K562 (cell line): ENCODE results near the gene PRDM11. TPM values are rescaled to one million over a fixed set of nuclear protein-coding genes. Genes with fewer than 3 reads are reported as not detected.

Source experiments
- ARID2 ChIP-seq: fragments of 450-650 bp; IDR thresholded peaks from 2 replicates; pipeline ENCODE4 v1.6.1; 2017; ENCODE audit warnings: antibody characterized with exemption, mild to moderate bottlenecking
- C11orf30 ChIP-seq: fragments of 450-650 bp; IDR thresholded peaks from 2 replicates; pipeline ENCODE4 v1.6.1; 2016; ENCODE audit warnings: low read depth, mild to moderate bottlenecking
- CC2D1A ChIP-seq: fragments of 450-650 bp; IDR thresholded peaks from 2 replicates; pipeline ENCODE4 v1.6.1; 2017; ENCODE audit warnings: mild to moderate bottlenecking
- KLF1 ChIP-seq: fragments of 450-650 bp; IDR thresholded peaks from 2 replicates; pipeline ENCODE4 v1.6.1; 2016; ENCODE audit warnings: missing genetic modification characterization, missing compliant biosample characterization
- POLR2A ChIP-seq: fragments of 450-650 bp; conservative IDR thresholded peaks from 2 replicates; pipeline ENCODE4 v1.6.1; 2016
- PTTG1 ChIP-seq: fragments of 450-650 bp; IDR thresholded peaks from 2 replicates; pipeline ENCODE4 v1.6.1; 2016; ENCODE audit warnings: low read depth, mild to moderate bottlenecking, missing genetic modification characterization, missing compliant biosample characterization
- RBM25 ChIP-seq: fragments of 200-400 bp; formaldehyde crosslinking; IDR thresholded peaks from 2 replicates; pipeline ENCODE4 v1.6.1; 2018; ENCODE audit warnings: low read length, low read depth, moderate library complexity; ENCODE audit not compliant: severe bottlenecking
- RNF2 ChIP-seq: sonication (generic); IDR thresholded peaks from 2 replicates; pipeline ENCODE4 v1.6.1; 2016
- SMC3 ChIP-seq: conservative IDR thresholded peaks from 2 replicates; pipeline ENCODE4 v1.6.1; 2011; ENCODE audit warnings: low read depth, low read length, improper control_type of control experiment; ENCODE audit not compliant: insufficient read depth
- STAG1 ChIP-seq: sonication (generic); formaldehyde crosslinking; IDR thresholded peaks from 2 replicates; pipeline ENCODE4 v1.5.0; 2020; ENCODE audit warnings: missing genetic modification reagents, borderline replicate concordance
- ZNF121 ChIP-seq: sonication (generic); formaldehyde crosslinking; conservative IDR thresholded peaks from 2 replicates; pipeline ENCODE4 v1.8.0; 2022; ENCODE audit warnings: missing genetic modification reagents
- polyA plus RNA-seq, 8 experiments: library from polyadenylated mRNA; depleted of rRNA in 4 of 8; stranded (reverse) in 5 of 8; unstranded in 3 of 8; fragments of >200 nt; fragmentation: Nextera tagmentation in 2 of 8; fragmentation: Illumina TruSeq in 1 of 8; extraction: Ambion mirVana in 2 of 8; extraction: Trizol in 1 of 8; gene quantifications; 2 replicates each; pipeline versions ENCODE4 v1.2.1 to v1.2.3, GENCODE V29; 2011 to 2014; ENCODE audit warnings: inconsistent platforms in 1 of 8, missing spikeins in 1 of 8
- total RNA-seq, 7 experiments: library from RNA; depleted of rRNA in 6 of 7; stranded (reverse); fragments of >200 nt in 6 of 7; fragmentation: Illumina TruSeq in 2 of 7; extraction: Trizol in 2 of 7; gene quantifications; 2 replicates each; pipeline versions ENCODE4 v1.2.1 to v1.2.3, GENCODE V29; 2011 to 2021; ENCODE audit warnings: low replicate concordance in 1 of 7
- TF ChIP-seq, protein P1 (sequence below): fragments of 450-650 bp; IDR thresholded peaks from 2 replicates; pipeline ENCODE4 v1.6.1; 2016; ENCODE audit warnings: borderline replicate concordance
- TF ChIP-seq, protein P2 (sequence below): fragments of 250-450 bp; sonication (Bioruptor Pico); IDR thresholded peaks from 2 replicates; pipeline ENCODE4 v1.4.0; 2020; ENCODE audit warnings: mild to moderate bottlenecking
- TF ChIP-seq, protein P3 (sequence below), 2 experiments: fragments of 450-650 bp; formaldehyde crosslinking in 1 of 2; IDR thresholded peaks; 2 replicates each; pipeline versions ENCODE4 v1.4.0 to v1.6.1; 2014 to 2020; ENCODE audit warnings: mild to moderate bottlenecking in 2 of 2, borderline replicate concordance in 1 of 2, low read depth in 1 of 2
- TF ChIP-seq, protein P4 (sequence below), 2 experiments: fragments of 450-650 bp in 1 of 2; sonication (generic) in 1 of 2; formaldehyde crosslinking in 1 of 2; IDR thresholded peaks in 1 of 2; conservative IDR thresholded peaks in 1 of 2; 2 replicates each; pipeline versions ENCODE4 v1.6.1 to v1.8.1; 2016 to 2023; ENCODE audit warnings: mild to moderate bottlenecking in 2 of 2, moderate library complexity in 2 of 2, inconsistent platforms in 1 of 2, missing genetic modification reagents in 1 of 2

Gene PRDM11
- total and polyA plus RNA-seq, 9 of the 15 experiments (the other 6 are each of a cell fraction or from before 2014, with no cell fraction given), result 0.01 to 1.1 (median 0.29) TPM

DNA sequence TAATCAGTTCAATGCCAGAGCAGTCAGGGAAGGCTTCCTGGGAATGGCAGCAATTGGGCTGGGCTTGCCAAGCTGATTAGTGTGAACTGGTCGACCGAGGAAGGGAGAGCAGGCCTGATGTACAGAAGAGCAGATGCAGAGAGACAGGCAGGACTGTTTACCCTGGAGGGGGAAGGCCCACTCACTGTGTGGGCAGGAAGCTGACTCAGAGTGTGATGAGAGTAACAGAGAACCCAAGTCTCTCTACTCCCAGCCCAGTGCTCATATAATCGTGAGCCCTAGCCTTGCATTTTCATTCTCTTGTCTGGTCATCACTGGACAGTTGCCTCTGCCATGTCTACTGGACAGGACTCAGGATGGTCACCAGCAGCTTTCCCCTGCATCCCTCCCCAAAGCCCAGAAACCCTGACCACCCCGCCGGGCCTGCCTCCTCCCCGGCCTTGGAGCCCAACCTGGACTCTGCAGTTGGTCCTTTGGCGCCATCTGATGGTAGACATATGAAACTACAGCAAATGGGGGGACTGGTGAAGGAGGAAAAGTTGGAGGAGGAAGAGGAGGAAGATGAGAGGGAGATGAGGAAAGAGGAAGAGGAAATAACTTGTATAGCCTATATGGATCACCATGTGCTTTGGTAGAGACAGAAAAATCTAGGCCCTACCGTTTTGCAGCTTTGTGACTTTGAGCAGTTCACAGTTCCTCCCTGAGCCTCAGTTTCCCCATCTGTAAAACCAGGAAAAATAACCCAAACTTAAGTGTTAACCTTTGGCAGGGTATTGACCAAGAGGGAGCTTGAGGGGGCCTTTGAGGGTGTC is 43.4 kb upstream of the PRDM11 start (continued):
- TF ChIP-seq, protein P1, sequence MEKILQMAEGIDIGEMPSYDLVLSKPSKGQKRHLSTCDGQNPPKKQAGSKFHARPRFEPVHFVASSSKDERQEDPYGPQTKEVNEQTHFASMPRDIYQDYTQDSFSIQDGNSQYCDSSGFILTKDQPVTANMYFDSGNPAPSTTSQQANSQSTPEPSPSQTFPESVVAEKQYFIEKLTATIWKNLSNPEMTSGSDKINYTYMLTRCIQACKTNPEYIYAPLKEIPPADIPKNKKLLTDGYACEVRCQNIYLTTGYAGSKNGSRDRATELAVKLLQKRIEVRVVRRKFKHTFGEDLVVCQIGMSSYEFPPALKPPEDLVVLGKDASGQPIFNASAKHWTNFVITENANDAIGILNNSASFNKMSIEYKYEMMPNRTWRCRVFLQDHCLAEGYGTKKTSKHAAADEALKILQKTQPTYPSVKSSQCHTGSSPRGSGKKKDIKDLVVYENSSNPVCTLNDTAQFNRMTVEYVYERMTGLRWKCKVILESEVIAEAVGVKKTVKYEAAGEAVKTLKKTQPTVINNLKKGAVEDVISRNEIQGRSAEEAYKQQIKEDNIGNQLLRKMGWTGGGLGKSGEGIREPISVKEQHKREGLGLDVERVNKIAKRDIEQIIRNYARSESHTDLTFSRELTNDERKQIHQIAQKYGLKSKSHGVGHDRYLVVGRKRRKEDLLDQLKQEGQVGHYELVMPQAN, result no peak
- no peak for TF ChIP-seq RNF2
- TF ChIP-seq ZNF121 (CRISPR knock-in tag), result no peak
- TF ChIP-seq CC2D1A, result peak; percentile 65
- TF ChIP-seq STAG1 (CRISPR knock-in tag), result peak; percentile 77; the same call in 1 of the 2 replicates
- no peak for TF ChIP-seq RBM25
- TF ChIP-seq, protein P2, sequence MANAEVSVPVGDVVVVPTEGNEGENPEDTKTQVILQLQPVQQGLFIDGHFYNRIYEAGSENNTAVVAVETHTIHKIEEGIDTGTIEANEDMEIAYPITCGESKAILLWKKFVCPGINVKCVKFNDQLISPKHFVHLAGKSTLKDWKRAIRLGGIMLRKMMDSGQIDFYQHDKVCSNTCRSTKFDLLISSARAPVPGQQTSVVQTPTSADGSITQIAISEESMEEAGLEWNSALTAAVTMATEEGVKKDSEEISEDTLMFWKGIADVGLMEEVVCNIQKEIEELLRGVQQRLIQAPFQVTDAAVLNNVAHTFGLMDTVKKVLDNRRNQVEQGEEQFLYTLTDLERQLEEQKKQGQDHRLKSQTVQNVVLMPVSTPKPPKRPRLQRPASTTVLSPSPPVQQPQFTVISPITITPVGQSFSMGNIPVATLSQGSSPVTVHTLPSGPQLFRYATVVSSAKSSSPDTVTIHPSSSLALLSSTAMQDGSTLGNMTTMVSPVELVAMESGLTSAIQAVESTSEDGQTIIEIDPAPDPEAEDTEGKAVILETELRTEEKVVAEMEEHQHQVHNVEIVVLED, result no peak
- TF ChIP-seq, protein P3, sequence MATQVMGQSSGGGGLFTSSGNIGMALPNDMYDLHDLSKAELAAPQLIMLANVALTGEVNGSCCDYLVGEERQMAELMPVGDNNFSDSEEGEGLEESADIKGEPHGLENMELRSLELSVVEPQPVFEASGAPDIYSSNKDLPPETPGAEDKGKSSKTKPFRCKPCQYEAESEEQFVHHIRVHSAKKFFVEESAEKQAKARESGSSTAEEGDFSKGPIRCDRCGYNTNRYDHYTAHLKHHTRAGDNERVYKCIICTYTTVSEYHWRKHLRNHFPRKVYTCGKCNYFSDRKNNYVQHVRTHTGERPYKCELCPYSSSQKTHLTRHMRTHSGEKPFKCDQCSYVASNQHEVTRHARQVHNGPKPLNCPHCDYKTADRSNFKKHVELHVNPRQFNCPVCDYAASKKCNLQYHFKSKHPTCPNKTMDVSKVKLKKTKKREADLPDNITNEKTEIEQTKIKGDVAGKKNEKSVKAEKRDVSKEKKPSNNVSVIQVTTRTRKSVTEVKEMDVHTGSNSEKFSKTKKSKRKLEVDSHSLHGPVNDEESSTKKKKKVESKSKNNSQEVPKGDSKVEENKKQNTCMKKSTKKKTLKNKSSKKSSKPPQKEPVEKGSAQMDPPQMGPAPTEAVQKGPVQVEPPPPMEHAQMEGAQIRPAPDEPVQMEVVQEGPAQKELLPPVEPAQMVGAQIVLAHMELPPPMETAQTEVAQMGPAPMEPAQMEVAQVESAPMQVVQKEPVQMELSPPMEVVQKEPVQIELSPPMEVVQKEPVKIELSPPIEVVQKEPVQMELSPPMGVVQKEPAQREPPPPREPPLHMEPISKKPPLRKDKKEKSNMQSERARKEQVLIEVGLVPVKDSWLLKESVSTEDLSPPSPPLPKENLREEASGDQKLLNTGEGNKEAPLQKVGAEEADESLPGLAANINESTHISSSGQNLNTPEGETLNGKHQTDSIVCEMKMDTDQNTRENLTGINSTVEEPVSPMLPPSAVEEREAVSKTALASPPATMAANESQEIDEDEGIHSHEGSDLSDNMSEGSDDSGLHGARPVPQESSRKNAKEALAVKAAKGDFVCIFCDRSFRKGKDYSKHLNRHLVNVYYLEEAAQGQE (IDR thresholded peaks at IDR 0.05; ENCODE audit: borderline replicate concordance), result peak; percentile 80
- TF ChIP-seq, protein P3 (CRISPR knock-in tag; IDR thresholded peaks at IDR 0.05; ENCODE audit: low read depth), result no peak
- TF ChIP-seq KLF1 (tag), result no peak
- no peak for TF ChIP-seq POLR2A
- no peak for TF ChIP-seq PTTG1 (tag)
- no peak for TF ChIP-seq C11orf30
- TF ChIP-seq, protein P4, sequence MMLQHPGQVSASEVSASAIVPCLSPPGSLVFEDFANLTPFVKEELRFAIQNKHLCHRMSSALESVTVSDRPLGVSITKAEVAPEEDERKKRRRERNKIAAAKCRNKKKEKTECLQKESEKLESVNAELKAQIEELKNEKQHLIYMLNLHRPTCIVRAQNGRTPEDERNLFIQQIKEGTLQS (IDR thresholded peaks at IDR 0.05), result no peak
- TF ChIP-seq, protein P4 (CRISPR knock-in tag; conservative IDR thresholded peaks at IDR 0.05), result no peak
- peak; percentile 80 for TF ChIP-seq ARID2
- peak; percentile 81 for TF ChIP-seq SMC3
